ENCODE results near the gene PKD2L1.

- TF ChIP-seq RAD21 (IDR thresholded peaks at IDR 0.05; ENCODE audit: low read depth) (no peak), CEBPB (IDR thresholded peaks at IDR 0.05) (no peak), TAF1 (IDR thresholded peaks at IDR 0.05; ENCODE audit: low read depth) (no peak)
These were observed 27.2 kb upstream of the PKD2L1 start for GRCh38 chr10:100357059-100357858.

Data from Ishikawa (cell line).